ENCODE data around the gene ACTL10.

GRCh38 chr20:33651562-33652048 lies 15.1 kb upstream of the ACTL10 start:
- TF ChIP-seq CTCF (IDR thresholded peaks at IDR 0.05): no peak
- no peak for TF ChIP-seq POLR2A (IDR thresholded peaks at IDR 0.05)
